GM12874 (cell line): ENCODE measurements around the gene ABCC6.
A peak's percentile ranks its signal among the peaks of the same experiment; 100 is the strongest.

Experiments used
- CTCF ChIP-seq: IDR thresholded peaks from 2 replicates; pipeline ENCODE4 v1.5.1; 2011; ENCODE audit warnings: low read depth, mild to moderate bottlenecking, control low read depth, low read length, moderate library complexity; ENCODE audit not compliant: insufficient read depth

The ABCC6 gene

DNA sequence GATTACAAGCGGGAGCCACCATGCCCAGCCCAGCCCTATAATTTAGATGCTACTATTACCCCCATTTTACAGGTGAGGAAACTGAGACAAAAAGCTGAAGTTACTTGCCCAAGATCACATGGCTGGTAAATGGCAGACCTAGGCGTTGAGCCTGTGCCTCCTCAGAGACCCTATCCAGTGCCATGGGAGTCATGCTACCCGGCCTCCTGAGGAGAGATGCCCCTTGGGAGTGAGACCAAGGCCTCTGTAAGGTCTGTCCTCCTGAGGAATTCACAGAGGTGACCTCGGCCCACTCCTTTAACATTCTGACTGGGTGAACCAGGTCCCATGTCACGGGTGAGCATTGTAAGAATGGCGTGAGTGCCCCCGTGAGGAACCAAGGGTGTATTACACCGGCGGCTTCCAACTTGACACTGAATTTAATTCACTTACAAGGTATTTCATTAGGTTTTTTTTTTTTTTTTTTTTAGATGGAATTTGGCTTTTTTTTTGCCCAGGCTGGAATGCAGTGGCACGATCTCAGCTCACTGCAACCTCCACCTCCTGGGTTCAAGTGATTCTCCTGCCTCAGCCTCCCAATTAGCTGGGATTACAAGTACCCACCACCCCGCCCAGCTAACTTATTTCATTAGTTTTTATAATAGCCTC lies 95.7 kb downstream of the ABCC6 start:
- TF ChIP-seq CTCF: peak; percentile 77

DNA sequence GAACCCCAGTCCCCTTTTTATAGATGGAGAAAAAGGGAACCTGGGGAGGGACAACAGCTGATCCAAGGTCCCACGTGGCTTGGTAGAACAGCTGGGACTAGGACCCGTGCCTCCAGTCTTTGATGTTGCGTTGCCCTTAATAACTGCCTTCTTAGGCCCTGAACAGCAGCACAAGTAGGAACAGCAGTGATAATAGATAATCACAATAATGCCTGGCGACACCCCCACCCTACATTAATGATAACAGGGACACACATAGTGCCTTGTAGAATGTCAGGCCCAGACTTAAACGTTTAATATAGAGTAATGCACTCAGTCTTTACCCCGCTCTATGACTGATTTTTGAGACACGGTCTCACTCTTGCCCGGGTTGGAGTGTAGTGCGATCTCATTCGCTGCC lies 96.4 kb downstream of the ABCC6 start:
- TF ChIP-seq CTCF: no peak

DNA sequence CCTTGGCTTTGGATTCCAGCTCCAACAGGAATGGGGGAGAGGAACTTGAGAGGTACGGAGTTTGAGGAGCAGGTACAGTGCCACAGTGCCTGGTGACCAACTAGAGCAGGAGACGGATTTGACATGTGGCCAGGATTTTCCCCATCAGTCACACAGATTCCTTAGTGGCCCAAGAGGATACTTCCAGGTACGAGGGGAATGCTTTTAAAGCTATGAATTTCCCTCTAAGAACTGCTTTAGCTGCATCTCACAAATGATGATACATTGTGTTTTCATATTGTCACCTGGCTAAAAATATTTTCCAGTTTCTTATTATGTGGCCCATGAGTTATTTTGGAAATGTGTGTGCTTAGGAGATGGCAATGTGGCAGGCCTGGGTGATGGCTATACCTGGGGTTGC lies 98.3 kb downstream of the ABCC6 start:
- TF ChIP-seq CTCF: no peak

- TF ChIP-seq CTCF: no peak
Observed at GRCh38 chr16:16124438-16124837, 98.9 kb downstream of the ABCC6 start.

- no peak for TF ChIP-seq CTCF
Observed at GRCh38 chr16:16122264-16122663, 101.0 kb downstream of the ABCC6 start.

- no peak for TF ChIP-seq CTCF
Observed at GRCh38 chr16:16121185-16121727, 102.0 kb downstream of the ABCC6 start.

DNA sequence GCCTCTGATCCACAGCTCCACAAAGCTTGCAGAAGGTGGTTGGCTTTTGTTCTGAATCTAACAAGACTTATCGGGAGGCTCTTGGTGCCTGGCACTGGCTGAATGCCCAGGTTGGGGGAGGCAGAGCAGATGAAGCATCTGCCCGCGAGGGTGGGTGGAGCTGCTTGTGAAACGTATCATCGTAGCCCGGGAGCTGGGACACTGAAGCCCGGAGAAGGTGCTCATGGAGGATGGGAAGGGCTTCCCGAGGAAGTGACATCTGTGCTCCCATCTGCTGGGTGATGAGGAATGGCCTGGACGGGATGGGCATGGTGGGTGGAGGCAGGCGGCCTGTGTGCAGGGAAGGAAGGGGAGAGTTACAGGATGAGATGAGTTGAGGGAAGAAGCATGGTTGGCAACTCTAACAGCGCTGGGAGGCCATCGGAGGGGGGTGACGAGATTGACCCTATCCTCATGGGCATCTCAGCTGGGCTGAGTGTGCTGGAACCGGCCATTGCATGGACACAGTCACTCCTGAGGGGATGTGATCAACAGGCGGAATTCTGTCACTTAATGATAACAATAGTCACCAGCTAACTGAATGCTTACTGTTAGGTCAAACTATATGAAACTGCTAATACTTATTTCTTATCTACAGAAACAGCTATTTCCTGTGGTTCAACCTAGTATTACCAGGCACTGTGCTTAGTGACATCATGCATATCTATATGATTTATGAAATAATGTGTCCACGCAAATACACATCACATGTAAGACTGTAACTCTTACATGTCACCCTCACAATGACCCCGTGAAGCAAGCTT lies 102.7 kb downstream of the ABCC6 start:
- TF ChIP-seq CTCF: no peak
